GM12878 (cell line): ENCODE data around the gene USP47. TPM values are rescaled to one million over a fixed set of nuclear protein-coding genes. Genes with fewer than 3 reads are reported as not detected.

Experiments used
- CEBPB ChIP-seq, 2 experiments: fragments of 150-350 bp in 1 of 2; IDR thresholded peaks; 2 replicates each; pipeline ENCODE4 v1.6.1; 2012 to 2014; ENCODE audit warnings: low read depth in 2 of 2, low read length in 2 of 2, borderline replicate concordance in 1 of 2, inconsistent platforms in 1 of 2
- CHD2 ChIP-seq: IDR thresholded peaks from 2 replicates; pipeline ENCODE4 v1.6.1; 2011; ENCODE audit warnings: low read depth, low read length, improper control_type of control experiment, borderline replicate concordance
- CREB1 ChIP-seq: IDR thresholded peaks from 2 replicates; pipeline ENCODE4 v1.6.1; 2012; ENCODE audit warnings: low read depth, mild to moderate bottlenecking, inconsistent platforms
- HCFC1 ChIP-seq: fragments of 150-350 bp; IDR thresholded peaks from 2 replicates; pipeline ENCODE4 v1.6.1; 2014; ENCODE audit warnings: low read length
- IRF4 ChIP-seq: IDR thresholded peaks from 2 replicates; pipeline ENCODE4 v1.6.1; 2011; ENCODE audit warnings: low read depth, low read length
- KDM1A ChIP-seq: fragments of 200-600 bp; sonication (generic); IDR thresholded peaks from 2 replicates; pipeline ENCODE4 v1.6.1; 2016; ENCODE audit warnings: borderline replicate concordance
- MEF2A ChIP-seq: IDR thresholded peaks from 2 replicates; pipeline ENCODE4 v1.6.1; 2011; ENCODE audit warnings: low read depth, mild to moderate bottlenecking, low read length, moderate library complexity; ENCODE audit not compliant: insufficient read depth
- NBN ChIP-seq: fragments of 450-650 bp; IDR thresholded peaks from 2 replicates; pipeline ENCODE4 v1.6.1; 2016
- SMARCA5 ChIP-seq: fragments of 450-650 bp; IDR thresholded peaks from 2 replicates; pipeline ENCODE4 v1.6.1; 2017; ENCODE audit warnings: mild to moderate bottlenecking
- TCF7 ChIP-seq: IDR thresholded peaks from 2 replicates; pipeline ENCODE4 v1.6.1; 2014; ENCODE audit warnings: antibody characterized with exemption, borderline replicate concordance
- USF1 ChIP-seq: IDR thresholded peaks from 2 replicates; pipeline ENCODE4 v1.6.1; 2011; ENCODE audit warnings: borderline replicate concordance, low read depth, mild to moderate bottlenecking, moderate library complexity, mixed read lengths, low read length; ENCODE audit not compliant: insufficient read depth; ENCODE audit errors: extremely low read length
- polyA plus RNA-seq, 11 experiments: library from polyadenylated mRNA; depleted of rRNA in 4 of 11; unstranded in 6 of 11; stranded (reverse) in 5 of 11; fragments of >200 nt; fragmentation: Nextera tagmentation in 4 of 11; fragmentation: Illumina TruSeq in 1 of 11; extraction: Ambion mirVana in 4 of 11; extraction: Trizol in 1 of 11; gene quantifications; 1 replicate in 1 of 11; 2 replicates in 10 of 11; pipeline versions ENCODE4 v1.2.1 to v1.2.3, GENCODE V29; 2011 to 2016; ENCODE audit warnings: inconsistent platforms in 2 of 11, missing spikeins in 2 of 11, low read depth in 1 of 11
- total RNA-seq, 4 experiments: library from RNA; depleted of rRNA in 3 of 4; stranded (reverse); fragments of >200 nt in 3 of 4; fragmentation: Illumina TruSeq in 1 of 4; extraction: Trizol in 1 of 4; gene quantifications; 2 replicates each; pipeline versions ENCODE4 v1.2.1 to v1.2.3, GENCODE V29; 2013 to 2021
- TF ChIP-seq, protein P1 (sequence below): IDR thresholded peaks from 2 replicates; pipeline ENCODE4 v1.6.1; 2012; ENCODE audit warnings: improper control_type of control experiment, low read depth, low read length; ENCODE audit not compliant: insufficient replicate concordance

The USP47 gene
- total and polyA plus RNA-seq, 10 of the 15 experiments (the other 5 are each of a cell fraction or from before 2014, with no cell fraction given), result 13.9 to 54.0 (median 31.6) TPM

GRCh38 chr11:11963067-11963466, 121.3 kb downstream of the USP47 start (continued):
- TF ChIP-seq, protein P1, sequence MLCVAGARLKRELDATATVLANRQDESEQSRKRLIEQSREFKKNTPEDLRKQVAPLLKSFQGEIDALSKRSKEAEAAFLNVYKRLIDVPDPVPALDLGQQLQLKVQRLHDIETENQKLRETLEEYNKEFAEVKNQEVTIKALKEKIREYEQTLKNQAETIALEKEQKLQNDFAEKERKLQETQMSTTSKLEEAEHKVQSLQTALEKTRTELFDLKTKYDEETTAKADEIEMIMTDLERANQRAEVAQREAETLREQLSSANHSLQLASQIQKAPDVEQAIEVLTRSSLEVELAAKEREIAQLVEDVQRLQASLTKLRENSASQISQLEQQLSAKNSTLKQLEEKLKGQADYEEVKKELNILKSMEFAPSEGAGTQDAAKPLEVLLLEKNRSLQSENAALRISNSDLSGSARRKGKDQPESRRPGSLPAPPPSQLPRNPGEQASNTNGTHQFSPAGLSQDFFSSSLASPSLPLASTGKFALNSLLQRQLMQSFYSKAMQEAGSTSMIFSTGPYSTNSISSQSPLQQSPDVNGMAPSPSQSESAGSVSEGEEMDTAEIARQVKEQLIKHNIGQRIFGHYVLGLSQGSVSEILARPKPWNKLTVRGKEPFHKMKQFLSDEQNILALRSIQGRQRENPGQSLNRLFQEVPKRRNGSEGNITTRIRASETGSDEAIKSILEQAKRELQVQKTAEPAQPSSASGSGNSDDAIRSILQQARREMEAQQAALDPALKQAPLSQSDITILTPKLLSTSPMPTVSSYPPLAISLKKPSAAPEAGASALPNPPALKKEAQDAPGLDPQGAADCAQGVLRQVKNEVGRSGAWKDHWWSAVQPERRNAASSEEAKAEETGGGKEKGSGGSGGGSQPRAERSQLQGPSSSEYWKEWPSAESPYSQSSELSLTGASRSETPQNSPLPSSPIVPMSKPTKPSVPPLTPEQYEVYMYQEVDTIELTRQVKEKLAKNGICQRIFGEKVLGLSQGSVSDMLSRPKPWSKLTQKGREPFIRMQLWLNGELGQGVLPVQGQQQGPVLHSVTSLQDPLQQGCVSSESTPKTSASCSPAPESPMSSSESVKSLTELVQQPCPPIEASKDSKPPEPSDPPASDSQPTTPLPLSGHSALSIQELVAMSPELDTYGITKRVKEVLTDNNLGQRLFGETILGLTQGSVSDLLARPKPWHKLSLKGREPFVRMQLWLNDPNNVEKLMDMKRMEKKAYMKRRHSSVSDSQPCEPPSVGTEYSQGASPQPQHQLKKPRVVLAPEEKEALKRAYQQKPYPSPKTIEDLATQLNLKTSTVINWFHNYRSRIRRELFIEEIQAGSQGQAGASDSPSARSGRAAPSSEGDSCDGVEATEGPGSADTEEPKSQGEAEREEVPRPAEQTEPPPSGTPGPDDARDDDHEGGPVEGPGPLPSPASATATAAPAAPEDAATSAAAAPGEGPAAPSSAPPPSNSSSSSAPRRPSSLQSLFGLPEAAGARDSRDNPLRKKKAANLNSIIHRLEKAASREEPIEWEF, result no peak
- TF ChIP-seq HCFC1 (no peak), KDM1A (no peak), IRF4 (no peak), TCF7 (no peak), MEF2A (no peak), USF1 (no peak), NBN (no peak), CHD2 (no peak), CEBPB (IDR thresholded peaks at IDR 0.05; ENCODE audit: borderline replicate concordance in 1 of 2, low read depth in 2 of 2, low read length in 2 of 2) (no peak), CREB1 (no peak), SMARCA5 (no peak)
